HS-27A (cell line): ENCODE data around the gene RAC3.

ENCODE experiments used
- DNase-seq: peaks from one replicate; pipeline ENCODE4 v3.0.0-alpha.2; 2012; ENCODE audit warnings: low read depth, missing footprints

The RAC3 gene

DNA sequence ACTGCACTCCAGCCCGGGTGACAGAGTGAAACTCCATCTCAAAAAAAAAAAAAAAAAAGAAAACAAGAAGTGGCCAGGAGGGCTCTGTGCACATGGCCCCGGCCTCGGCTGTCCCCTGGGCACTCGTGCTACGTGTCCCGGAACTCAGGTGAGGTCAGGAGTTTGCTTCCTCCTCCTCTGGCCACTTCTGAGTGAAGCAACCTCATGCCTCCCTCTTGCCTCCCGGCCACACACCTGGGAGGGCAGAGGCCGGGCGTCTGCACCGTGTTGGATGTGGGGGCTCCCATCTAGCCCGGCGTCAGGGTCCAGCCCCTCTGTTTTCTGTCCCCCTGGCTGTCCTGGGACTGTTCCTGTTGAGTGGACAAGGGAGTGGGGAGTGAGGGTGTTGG is 31.9 kb upstream of the RAC3 start:
- DNase-seq: no peak

DNA sequence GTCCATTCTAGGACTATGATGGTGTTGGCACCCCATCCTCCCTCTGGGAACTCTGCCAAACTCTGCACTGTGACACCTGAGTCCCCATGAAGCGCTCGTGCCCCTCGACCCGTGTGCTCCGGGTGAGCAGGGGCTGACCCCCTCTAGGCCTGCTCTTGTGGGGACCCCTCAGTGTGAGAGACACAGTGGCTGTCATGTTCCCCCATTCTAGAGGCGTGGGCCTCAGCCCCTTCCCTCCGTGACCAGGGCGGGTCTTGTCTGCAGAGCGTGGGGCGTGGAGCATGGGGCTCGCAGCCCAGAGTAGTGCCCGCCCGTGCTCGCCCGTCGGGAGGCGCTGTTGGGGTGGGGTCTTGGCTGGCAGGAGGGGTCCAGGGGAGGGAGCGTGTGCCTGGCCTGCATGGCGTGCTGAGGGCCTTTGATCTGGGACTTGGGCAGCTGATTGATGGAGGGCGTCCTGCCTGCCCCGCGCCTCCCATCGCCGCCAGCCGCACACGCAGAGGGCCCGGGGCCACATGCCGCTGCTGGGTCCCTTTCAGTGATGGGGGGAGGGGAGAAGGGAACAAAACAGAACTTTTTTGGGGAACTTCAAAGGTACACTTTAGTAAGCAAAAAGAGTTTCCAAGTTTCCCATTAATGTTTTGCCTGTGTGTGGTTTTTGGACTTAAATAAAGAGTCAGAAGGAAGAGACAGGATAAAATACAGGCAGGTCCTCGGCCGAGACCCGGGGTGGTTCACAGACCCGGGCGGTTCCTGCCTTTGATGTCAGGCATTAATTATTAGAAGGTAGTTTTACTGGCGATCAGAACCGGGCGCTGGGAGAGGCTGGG is 31.3 kb upstream of the RAC3 start:
- DNase-seq: no peak

DNA sequence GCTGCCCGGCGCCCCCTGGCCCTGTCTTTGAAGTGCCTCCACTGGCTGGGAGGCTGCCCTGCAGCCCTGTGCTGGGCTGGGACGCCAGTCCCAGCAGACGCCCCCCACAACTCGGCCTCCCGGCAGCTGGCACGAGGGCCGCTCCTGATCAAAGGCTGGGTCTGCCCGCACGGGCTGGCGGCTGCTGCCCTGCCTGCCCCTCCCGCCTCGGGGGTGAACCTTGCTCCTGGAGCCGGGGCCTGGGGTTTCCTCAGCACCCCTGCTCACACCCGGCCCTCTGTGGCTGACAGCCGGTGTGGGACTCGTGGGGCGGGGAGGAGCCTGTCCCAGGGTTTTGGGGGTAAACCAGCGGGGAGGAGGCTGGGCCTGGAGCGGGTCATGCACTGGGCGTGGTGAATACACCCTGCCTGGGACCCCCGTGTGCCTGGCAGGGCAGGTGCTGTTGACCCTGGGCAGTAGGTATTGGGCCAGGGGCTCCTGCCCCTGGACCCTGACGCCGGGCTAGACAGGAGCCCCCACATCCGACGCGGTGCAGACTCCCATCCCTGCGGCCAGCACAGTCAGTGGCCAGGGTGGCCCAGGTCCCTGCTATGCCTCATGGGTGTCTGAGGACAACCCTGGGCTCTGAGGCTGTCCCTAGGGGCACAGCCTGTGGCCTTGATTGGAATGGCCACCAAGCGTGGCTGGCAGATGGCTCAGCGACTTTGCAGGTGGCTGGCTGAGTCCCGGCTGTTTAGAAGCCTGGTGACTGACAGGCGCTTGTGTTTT is 30.5 kb upstream of the RAC3 start:
- no peak for DNase-seq

DNA sequence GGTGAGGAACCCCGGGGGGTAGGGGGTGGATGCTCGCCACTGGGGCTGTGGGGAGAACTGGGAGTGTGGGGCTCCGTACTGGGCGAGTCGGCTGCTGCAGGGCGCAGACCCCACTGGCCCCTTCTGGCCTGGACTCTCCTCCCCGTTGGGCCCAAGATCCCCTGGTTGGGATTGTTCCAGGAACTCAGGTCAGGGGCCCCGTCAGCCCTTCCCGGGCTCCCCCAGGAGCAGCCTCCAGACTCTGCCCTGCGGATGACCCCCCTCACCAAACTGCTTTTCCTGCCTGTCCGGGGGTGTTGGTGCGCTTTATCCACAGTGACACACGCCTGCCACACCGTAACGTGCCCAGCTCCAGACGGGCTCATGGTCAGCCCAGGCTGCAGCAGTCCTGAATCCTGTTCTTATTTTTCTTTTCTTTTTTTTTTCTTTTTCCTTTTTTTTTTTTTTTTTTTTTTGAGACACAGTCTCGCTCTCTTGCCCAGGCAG is 29.9 kb upstream of the RAC3 start:
- DNase-seq: no peak

DNA sequence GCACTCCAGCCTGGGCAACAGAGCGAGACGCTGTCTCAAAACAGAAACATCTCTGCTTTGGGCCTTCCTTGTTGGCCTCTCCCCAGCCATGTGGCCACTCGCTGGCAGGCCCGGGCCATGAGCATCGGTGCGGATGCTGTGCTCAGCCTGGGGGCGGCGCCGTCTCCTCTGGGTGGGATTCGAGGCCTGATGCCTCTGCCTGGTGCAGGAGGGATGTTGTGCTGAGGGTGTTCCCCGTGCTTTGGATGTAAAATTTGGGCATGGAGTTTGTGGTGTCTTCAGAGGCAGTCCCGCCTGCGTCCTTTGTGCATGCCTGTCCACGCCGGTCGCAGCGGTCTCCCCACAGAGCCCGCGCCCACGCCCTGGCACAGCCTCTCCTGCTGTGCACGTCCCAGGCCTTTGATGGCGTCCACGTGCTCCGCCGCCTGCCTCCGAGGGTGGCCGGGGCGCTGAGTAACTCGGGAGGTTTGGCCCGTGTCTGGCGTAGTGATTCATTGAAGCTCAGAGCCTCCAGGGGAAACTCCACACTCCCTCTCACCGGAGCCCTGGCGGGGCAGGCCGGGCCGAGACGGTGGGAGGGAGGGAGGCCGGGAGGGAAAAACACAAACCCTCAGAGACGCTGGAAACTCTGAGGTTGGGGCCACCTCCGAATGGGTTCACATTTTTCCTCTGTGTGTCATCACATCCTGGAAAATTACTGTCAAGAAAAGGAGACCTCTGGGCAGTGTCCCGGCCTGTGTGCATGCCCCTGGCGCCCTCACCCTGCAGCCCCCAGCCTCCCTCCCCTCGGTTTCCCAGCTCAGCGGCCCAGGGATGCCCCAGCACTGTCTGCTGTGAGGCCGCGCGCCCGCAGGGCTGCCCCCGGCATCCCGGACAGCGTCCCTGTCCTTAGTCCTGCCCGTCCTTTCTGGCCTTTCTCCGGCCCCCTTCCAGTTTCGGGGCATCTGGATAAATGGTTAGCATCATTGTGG is 27.8 kb upstream of the RAC3 start:
- DNase-seq: peak; percentile 79

DNA sequence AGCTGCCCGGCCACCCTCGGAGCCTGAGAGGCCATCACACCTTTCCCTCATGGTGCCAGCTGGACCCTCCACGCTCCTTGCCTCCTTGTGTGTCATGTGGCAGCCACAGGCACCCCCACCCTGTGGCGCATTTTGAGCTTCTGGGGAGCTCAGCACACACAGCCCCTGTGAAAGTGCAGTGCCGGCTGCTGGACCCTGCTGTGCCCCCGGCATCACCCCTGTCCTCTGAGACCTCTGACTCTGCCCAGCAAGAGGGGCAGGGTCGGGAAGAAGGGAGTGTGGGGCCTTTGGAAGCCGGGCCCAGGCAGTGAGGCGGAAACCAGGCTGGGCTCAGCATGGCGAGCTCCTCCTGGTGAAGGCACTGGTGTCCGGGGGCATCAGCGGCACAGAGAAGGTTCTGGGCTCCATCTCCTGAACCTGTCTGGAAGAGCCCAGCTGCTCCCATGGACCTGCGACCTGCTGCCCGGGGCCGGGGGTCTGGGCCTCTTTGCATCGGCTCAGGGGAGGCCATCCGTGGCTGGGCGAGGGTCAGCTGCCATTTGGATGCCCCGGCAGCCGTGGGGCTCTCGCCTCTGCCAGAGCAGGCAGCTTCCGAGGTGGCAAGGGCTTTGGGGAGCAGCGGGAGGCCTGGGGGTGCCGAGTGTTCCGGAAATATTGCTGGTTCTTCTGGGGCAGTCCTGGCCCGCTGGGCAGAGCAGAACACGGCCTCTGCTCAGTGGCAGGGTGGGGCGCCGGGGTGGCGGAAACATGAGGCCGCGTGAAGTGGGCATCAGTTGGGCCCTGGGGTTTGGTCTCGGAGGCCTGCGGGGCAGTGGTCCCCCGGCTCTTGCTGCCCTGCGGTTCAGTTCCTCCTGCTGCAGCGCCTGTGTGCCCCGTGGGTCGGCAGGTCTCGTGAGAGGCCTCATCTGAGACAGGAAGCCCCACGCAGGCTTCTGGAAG is 26.7 kb upstream of the RAC3 start:
- DNase-seq: no peak

DNA sequence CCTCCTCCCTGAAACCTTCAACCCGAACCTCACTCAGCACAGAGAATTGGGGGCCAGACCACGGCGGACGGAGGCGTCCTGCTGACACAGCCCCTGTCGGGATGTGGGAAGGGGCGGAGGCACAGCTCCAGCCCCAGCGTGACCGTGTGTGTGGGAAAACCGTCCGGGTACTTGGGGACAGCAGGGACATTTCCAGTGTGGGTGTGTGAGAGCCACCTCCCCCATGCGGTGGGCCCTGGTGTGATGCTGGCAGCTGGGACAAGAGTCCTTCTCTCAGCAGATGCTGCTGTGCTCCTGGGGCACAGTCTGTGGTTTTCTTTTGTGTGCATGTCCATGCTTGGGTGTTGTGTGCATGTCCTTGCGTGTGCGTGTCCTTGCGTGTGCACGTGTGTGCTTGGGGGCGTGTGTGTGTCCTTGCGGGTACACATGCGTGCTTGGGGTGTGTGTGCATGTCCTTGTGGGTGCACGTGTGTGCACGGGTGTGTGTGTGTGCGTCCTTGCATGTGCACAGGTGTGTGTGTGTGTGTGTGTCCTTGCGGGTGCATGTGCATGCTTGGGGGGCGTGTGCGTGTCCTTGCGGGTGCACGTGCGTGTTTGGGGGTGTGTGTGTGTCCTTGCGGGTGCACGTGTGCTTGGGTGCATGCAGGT is 25.7 kb upstream of the RAC3 start:
- DNase-seq: no peak

DNA sequence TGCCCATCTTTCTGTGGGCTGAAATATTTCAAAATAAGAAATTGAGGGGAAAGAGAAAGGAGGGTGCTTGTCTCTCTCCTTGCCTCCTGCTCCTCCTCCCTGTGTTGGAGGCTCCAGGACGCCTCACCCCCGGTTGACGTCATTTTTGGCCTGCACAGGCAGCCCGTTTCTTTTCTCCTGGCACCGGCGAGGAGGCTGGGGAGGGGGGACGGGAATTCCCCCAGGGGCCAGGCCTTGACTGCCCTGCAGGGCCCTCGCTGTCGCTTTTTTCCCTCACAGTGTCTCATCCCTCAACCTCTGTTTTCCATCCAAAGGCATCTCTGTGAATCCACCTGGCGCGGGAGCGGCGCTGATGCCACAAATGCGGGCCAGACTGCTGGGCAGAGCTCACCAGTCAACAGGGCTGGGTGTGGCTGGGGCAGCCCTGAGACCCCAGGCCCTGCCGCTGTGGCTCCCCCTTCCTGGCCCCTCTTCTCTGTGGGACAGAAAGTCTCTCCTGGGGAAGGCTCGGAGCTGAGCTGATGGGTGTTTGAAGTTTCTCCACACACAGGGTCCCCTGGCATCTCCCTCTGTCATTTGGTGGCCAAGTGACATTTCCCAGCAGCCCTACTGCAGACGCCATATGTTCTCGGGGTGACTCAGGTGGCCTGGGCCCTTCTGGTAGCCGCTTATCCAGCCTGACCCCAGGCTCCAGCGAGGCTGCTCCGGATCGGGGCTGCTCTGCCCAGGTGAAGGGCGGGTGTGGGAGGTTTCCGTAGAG is 24.8 kb upstream of the RAC3 start:
- DNase-seq: no peak

DNA sequence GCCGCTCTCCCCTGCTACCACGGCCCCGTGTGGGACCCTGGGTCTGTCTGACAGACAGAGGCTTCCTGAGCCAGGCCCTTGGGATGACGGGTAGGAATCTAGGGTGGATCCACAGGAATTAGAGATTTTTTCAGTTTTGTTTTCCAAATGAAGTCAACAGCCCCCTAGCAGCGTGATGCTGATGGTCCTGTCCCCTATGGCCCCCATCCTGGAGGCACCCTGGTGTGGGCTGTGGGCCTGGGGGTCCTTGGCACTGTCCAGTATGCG is 24.3 kb upstream of the RAC3 start:
- DNase-seq: no peak

DNA sequence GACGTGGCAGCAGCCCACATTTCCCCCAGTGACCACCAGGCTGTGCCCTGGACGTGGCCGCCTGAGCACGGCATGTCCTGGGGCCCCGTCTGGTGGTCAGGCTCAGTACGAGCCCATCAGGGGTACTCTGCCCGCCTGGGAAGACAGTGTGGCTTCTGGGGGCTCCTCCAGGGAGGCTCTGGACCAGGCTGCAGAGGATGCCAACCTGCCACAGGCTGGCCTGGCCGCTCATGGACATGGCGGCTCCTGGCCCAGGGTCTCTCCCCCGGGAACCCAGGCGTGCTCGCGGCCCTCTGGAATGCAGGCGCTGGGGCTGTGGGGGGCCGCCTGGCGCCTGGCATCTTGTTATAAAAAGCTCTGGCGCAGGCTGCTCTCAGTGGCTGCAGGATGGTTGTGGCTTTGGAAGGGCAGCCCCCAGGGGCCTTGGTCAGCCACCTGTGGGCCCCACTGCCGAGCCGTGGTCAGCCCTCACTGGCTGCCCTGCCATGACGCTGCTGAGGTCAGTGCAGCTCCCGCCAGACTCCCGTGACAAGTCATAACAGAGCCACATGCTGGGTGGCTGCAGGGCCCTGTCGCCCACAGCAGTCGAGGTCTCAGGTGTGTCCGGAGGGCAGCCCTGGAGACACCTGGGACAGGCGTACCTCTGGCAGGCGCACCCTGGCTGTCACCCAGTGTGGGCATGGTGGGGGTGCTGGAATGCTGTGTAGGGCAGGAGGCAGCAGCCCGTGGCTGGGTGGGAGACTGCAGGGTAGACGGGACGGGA is 23.8 kb upstream of the RAC3 start:
- DNase-seq: no peak

DNA sequence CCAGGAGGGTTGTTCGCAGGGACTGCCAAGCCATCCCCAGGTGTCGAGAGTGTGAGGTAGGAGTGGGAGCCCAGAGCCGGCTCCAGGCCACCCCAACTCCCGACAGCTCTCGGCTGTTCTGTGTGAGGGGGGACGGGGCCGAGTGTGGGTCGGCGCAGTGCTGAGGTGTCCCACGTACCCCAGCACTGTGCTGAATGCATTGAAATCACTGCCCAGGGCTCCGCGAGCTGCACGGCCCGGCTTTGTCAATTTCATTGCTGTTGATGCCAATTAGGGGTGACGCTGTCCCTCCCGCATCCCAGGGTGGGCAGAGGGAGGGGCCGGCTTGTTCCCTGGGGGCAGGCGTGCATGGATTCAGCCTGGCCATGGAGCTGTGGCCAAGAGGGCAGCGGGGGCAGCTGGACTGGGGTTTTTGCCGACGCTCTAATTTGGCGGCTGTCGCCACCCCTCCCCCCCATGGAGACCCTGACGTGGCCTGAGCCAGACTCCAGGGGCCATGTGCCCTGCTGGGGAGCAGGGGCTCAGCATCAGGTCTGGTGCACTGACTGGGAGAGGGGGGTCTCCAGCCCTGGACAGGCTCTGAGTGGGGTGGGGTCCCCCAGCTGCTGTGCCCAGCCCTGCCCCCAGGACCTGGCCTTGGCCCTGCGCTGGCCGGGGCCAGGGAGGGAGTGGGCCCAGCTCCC is 23.1 kb upstream of the RAC3 start:
- DNase-seq: no peak

DNA sequence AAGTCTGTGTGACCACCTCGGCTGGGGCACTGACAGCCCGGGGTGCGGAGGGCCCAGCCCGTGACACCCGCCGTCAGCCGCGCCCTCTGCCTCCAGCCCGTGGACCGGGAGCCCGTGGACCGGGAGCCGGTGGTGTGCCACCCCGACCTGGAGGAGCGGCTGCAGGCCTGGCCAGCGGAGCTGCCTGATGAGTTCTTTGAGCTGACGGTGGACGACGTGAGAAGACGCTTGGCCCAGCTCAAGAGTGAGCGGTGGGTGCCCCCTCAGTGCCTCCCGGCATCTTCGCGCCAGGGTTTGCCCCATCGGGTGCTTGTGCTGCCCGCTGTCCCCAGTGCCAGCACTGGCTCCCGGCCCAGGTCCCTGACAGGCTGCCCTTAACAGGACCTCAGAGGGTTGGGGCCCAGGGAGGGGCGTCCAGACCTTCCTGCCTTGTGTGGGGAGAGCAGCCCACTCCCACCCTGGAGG is 22.5 kb upstream of the RAC3 start:
- DNase-seq: no peak

DNA sequence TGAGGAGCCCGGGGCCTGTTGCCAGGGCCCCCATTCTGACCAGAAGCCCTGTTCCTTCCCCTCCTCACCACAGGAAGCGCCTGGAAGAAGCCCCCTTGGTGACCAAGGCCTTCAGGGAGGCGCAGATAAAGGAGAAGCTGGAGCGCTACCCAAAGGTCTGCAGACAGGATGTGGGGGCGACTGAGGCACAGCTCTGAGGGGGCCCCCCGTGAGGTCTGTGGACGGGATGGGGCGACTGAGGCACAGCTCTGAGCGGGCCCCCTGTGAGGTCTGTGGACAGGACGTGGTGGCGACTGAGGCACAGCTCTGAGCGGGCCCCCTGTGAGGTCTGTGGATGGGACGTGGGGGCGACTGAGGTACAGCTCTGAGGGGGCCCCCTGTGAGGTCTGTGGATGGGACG is 22.1 kb upstream of the RAC3 start:
- no peak for DNase-seq

DNA sequence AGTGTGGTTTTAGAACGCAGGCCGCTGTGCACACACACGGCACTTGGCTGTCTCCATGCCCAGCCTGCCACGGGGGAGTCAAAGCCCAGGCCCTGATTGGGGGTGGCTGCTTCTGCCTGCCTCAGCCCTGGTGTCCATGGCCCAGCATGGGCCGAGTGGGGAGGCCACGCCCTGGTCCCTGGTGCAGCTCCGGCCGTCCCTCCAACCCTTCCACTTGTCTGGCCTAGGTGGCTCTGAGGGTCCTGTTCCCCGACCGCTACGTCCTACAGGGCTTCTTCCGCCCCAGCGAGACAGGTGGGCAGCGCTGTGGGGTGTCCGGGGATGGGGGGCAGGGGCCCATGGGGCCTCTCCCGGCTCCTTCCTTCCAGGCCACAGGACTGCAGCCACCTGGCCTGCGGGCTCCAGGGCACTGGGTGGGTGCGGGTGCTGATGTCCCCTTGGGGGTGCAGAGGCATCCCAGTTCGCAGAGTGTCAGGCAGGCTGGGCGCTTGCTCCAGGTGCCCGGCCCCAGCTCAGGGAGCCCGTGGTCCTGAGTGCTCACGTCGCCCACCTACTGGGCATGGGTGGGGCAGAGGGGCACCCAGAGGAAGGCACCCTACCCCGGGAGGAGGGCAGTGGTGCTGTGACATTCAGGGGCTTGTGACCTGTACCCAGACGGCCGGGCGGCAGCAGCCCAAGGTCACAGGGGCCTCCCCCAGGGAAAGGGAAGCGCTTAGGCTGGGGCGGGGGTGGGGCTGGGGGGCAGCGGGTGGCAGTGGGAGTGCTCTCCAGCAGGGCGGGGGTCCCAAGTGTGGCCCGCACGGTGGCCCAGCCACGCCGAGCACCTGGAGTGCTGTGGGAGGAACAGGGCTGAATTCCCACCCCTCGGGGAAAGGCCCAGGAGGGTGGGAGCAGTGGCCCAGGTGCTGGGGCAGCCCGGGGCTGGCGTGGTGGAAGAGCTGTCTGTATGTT is 20.6 kb upstream of the RAC3 start:
- no peak for DNase-seq

DNA sequence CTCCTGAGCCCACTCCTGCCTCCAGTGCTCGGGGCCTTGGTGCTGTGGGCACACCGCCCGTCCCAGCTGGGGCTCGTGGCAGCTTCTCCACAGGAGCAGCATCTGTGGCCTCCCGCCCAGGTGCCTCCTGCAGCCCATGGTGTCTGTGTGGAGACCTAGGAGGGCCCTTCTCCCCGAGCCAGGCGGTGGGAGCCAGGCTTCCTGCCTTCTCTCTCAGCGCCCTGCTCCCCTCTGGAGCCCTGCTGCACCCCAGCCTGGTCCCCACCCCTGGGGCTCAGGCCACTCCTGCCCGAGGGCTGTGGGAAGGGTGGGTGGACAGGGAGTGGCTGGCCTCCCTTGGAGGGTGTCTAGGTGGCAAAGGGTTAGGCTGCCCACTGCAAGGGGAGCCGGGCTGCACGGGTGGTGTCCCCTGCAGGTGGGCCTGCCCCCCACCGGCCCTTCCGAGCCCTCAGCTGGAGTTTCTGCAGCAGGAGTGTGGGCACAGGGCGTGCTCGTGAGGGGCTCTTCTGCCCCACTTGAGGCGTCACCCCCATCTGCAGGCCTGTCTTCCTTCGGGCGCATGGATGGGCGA is 19.8 kb upstream of the RAC3 start:
- no peak for DNase-seq

DNA sequence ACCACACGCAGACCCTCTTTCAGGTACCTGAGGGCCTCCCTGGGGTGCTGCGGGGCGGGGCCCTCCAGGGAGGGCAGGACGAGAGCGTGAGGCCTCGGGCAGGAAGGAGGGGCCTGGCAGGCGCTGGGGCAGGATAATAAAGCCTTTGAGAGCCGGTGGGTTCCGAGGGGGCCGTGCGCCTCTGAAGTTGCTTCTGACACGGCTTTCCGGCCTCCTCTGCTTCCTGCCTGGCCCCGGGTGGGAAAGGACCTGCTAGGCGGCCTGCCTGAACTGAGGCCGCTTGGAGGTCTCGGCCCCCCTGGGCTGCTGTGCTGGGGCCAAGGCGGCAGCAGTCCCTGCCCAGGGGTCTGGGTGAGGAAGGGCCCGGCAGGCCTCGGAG is 19.2 kb upstream of the RAC3 start:
- DNase-seq: no peak

DNA sequence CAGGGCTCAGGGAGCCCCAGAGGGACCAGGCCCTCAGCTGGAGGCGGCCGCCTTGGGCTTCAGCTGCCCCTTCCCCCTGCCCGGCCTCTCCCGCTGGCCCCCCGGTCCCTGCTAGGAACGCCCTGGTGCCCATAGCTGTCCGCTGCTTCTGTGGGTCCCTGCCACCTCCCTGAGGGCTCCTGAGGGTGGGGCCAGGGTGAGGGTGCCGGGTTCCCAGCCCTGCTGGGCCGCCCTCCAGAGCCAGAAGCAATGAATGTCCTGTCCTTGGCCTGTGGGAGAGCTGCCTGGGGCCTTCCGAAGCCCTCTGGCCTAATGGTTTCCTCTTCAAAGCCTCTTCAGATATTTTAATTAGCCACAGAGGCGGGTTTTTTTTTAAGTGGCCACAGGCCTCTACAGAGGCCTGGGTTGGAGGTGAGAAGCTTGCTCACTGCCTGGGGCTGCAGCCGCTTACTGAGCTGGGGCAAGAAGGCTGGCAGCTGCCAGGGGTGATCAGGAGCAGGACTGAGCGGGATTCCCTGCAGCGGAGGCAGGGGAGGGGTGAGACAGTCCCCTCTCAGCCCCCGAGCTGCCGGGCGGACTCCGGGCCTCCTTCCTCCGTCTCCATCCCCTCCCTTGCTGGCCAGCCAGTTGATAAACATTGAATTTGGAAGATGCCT is 18.7 kb upstream of the RAC3 start:
- no peak for DNase-seq
